Measurements from ENCODE around the gene CNTRL. TPM values are rescaled to one million over a fixed set of nuclear protein-coding genes. Genes with fewer than 3 reads are reported as not detected.
"Not testable (repeated sequence)": the region's sequence is repeated elsewhere in the genome, so short reads cannot be mapped to it uniquely, and the experiment has no call there.

CNTRL gene
- total RNA-seq, 3 donors from 2014 or later (not counting 1 experiment from before 2014, with no cell fraction given), result 59.1 to 74.3 (median 60.0) TPM

- peaks cover 7 to 14% of the 10 kb centered on the region in 2 donors for H3K4me1 Mint-ChIP-seq
- no peaks in the 10 kb centered on the region for H3K27me3 ChIP-seq (ENCODE audit: control insufficient read depth, insufficient read depth, low read length)
- H3K4me3 ChIP-seq (ENCODE audit: low read length), result no peak overlapping the region
- DNase-seq, result no peak
- no peak overlapping the region for H3K27ac ChIP-seq (ENCODE audit: low read length)
- intact Hi-C loops (cut with micrococcal nuclease), result no loop called here
- ATAC-seq, result no peak
- H3K27ac Mint-ChIP-seq, result peak overlapping the region; percentile 45 to 58
- H3K27me3 Mint-ChIP-seq (ENCODE audit: low read depth in 2 of 2), result no peaks in the 10 kb centered on the region
- no peak for TF ChIP-seq CTCF (IDR thresholded peaks at IDR 0.05)
- no peaks in the 10 kb centered on the region for H3K9me3 ChIP-seq (ENCODE audit: control insufficient read depth, insufficient read depth, low read length)
- H3K4me3 Mint-ChIP-seq, result no peak overlapping the region
- no peaks in the 10 kb centered on the region for H3K4me1 ChIP-seq (ENCODE audit: control insufficient read depth, insufficient read depth, low read length)
- WGBS (ENCODE audit: insufficient coverage), result 66% methylated on average over 2 of the region's 3 CpGs
- peaks cover 42% of the 10 kb centered on the region for H3K36me3 ChIP-seq (ENCODE audit: control insufficient read depth, insufficient read depth, low read length)
- H3K36me3 Mint-ChIP-seq, result peaks cover 15% of the 10 kb centered on the region
- H3K9me3 Mint-ChIP-seq, result no peaks in the 10 kb centered on the region
Observed at GRCh38 chr9:121088576-121088975, 13.8 kb downstream of the CNTRL start.

- H3K27ac Mint-ChIP-seq; H3K4me1 ChIP-seq (ENCODE audit: control insufficient read depth, insufficient read depth, low read length); H3K27me3 Mint-ChIP-seq (ENCODE audit: low read depth in 2 of 2); H3K9me3 ChIP-seq (ENCODE audit: control insufficient read depth, insufficient read depth, low read length); DNase-seq; H3K9me3 Mint-ChIP-seq; ATAC-seq; H3K27ac ChIP-seq (ENCODE audit: low read length); intact Hi-C loops (cut with micrococcal nuclease); H3K4me3 Mint-ChIP-seq; H3K27me3 ChIP-seq (ENCODE audit: control insufficient read depth, insufficient read depth, low read length); H3K4me3 ChIP-seq (ENCODE audit: low read length): not testable (repeated sequence)
- H3K36me3 ChIP-seq (ENCODE audit: control insufficient read depth, insufficient read depth, low read length), result peaks cover 48% of the 10 kb centered on the region
- Mint-ChIP-seq H3K4me1 (peaks cover 5 to 12% of the 10 kb centered on the region in 2 donors), H3K36me3 (peaks cover 13% of the 10 kb centered on the region)
- over 99% methylated on average over 6 of the region's 6 CpGs for WGBS (ENCODE audit: insufficient coverage)
Observed at GRCh38 chr9:121090743-121091142, 16.0 kb downstream of the CNTRL start.

- no peak overlapping the region for H3K27ac Mint-ChIP-seq
Observed at GRCh38 chr9:121095057-121095456, 20.3 kb downstream of the CNTRL start.

GRCh38 chr9:121098567-121099198 is 23.9 kb downstream of the CNTRL start:
- no peak overlapping the region for H3K27ac Mint-ChIP-seq
- H3K4me1 Mint-ChIP-seq, result peaks cover 0 to 5% of the 10 kb centered on the region in 2 donors
- H3K27me3 ChIP-seq (ENCODE audit: control insufficient read depth, insufficient read depth, low read length), result no peaks in the 10 kb centered on the region
- no peak for ATAC-seq
- H3K27ac ChIP-seq (ENCODE audit: low read length), result no peak overlapping the region
- intact Hi-C loops (cut with micrococcal nuclease), result no loop called here
- no peaks in the 10 kb centered on the region for H3K9me3 ChIP-seq (ENCODE audit: control insufficient read depth, insufficient read depth, low read length)
- DNase-seq, result no peak
- H3K4me3 ChIP-seq (ENCODE audit: low read length), result no peak overlapping the region
- 52% methylated on average over 5 of the region's 5 CpGs for WGBS (ENCODE audit: insufficient coverage)
- H3K36me3 ChIP-seq (ENCODE audit: control insufficient read depth, insufficient read depth, low read length), result peaks cover 43% of the 10 kb centered on the region
- no peak overlapping the region for H3K4me3 Mint-ChIP-seq
- no peaks in the 10 kb centered on the region for H3K4me1 ChIP-seq (ENCODE audit: control insufficient read depth, insufficient read depth, low read length)
- peaks cover 4 to 6% of the 10 kb centered on the region in 2 donors for H3K9me3 Mint-ChIP-seq
- peaks cover 35% of the 10 kb centered on the region for H3K36me3 Mint-ChIP-seq
- no peaks in the 10 kb centered on the region for H3K27me3 Mint-ChIP-seq (ENCODE audit: low read depth in 2 of 2)
- TF ChIP-seq CTCF (IDR thresholded peaks at IDR 0.05), result no peak

More at GRCh38 chr9:121095057-121095456, 20.3 kb downstream of the CNTRL start:
- no peaks in the 10 kb centered on the region for H3K4me1 ChIP-seq (ENCODE audit: control insufficient read depth, insufficient read depth, low read length)
- H3K36me3 Mint-ChIP-seq, result peaks cover 25% of the 10 kb centered on the region
- intact Hi-C loops (cut with micrococcal nuclease), result no loop called here
- DNase-seq (no peak), ATAC-seq (no peak)
- H3K27me3 Mint-ChIP-seq (ENCODE audit: low read depth in 2 of 2), result no peaks in the 10 kb centered on the region
- peaks cover 62% of the 10 kb centered on the region for H3K36me3 ChIP-seq (ENCODE audit: control insufficient read depth, insufficient read depth, low read length)
- H3K4me3 Mint-ChIP-seq, result no peak overlapping the region
- H3K4me1 Mint-ChIP-seq, result peaks cover 0 to 5% of the 10 kb centered on the region in 2 donors
- no peak overlapping the region for H3K4me3 ChIP-seq (ENCODE audit: low read length)
- H3K27ac ChIP-seq (ENCODE audit: low read length), result no peak overlapping the region
- no peaks in the 10 kb centered on the region for H3K27me3 ChIP-seq (ENCODE audit: control insufficient read depth, insufficient read depth, low read length)
- TF ChIP-seq CTCF (IDR thresholded peaks at IDR 0.05), result no peak
- no peaks in the 10 kb centered on the region for H3K9me3 Mint-ChIP-seq
- no peaks in the 10 kb centered on the region for H3K9me3 ChIP-seq (ENCODE audit: control insufficient read depth, insufficient read depth, low read length)

- H3K27me3 ChIP-seq (ENCODE audit: control insufficient read depth, insufficient read depth, low read length); ATAC-seq; intact Hi-C loops (cut with micrococcal nuclease); H3K9me3 ChIP-seq (ENCODE audit: control insufficient read depth, insufficient read depth, low read length); H3K36me3 ChIP-seq (ENCODE audit: control insufficient read depth, insufficient read depth, low read length); DNase-seq; H3K27ac ChIP-seq (ENCODE audit: low read length); H3K4me3 ChIP-seq (ENCODE audit: low read length); H3K27me3 Mint-ChIP-seq (ENCODE audit: low read depth in 2 of 2); H3K27ac Mint-ChIP-seq; H3K9me3 Mint-ChIP-seq; H3K4me3 Mint-ChIP-seq; H3K4me1 ChIP-seq (ENCODE audit: control insufficient read depth, insufficient read depth, low read length): not testable (repeated sequence)
- H3K36me3 Mint-ChIP-seq, result peaks cover 19% of the 10 kb centered on the region
- peaks cover 17 to 24% of the 10 kb centered on the region in 2 donors for H3K4me1 Mint-ChIP-seq
- WGBS (ENCODE audit: insufficient coverage), result 100% methylated on average over 3 of the region's 5 CpGs
Observed at GRCh38 chr9:121104054-121104453, 29.3 kb downstream of the CNTRL start.

Data from natural killer cell (primary cell).